ENCODE measurements around the gene CHST15.

- TF ChIP-seq CTCF (conservative IDR thresholded peaks at IDR 0.05; ENCODE audit: low read depth, low read length) = no peak
- TF ChIP-seq EZH2 (IDR thresholded peaks at IDR 0.05; ENCODE audit: low read length, unreplicated experiment) = no peak
Observed at GRCh38 chr10:123991611-123992570, 101.5 kb downstream of the CHST15 start.

Data from PC-3 (cell line).